K562 (cell line): ENCODE measurements around the gene TP53TG5. TPM values are rescaled to one million over a fixed set of nuclear protein-coding genes. Genes with fewer than 3 reads are reported as not detected.

Source experiments
- NELFE ChIP-seq: IDR thresholded peaks from 2 replicates; pipeline ENCODE4 v1.6.1; 2011; ENCODE audit warnings: mild to moderate bottlenecking; ENCODE audit not compliant: insufficient read depth, insufficient read length
- PML ChIP-seq: IDR thresholded peaks from 2 replicates; pipeline ENCODE4 v1.6.1; 2012; ENCODE audit warnings: low read length, inconsistent platforms
- PYGO2 ChIP-seq: fragments of 450-650 bp; IDR thresholded peaks from 2 replicates; pipeline ENCODE4 v1.6.1; 2016; ENCODE audit warnings: mild to moderate bottlenecking, missing genetic modification characterization, moderate library complexity, missing compliant biosample characterization
- RBM25 ChIP-seq: fragments of 200-400 bp; formaldehyde crosslinking; IDR thresholded peaks from 2 replicates; pipeline ENCODE4 v1.6.1; 2018; ENCODE audit warnings: low read length, low read depth, moderate library complexity; ENCODE audit not compliant: severe bottlenecking
- ZBTB1 ChIP-seq: sonication (generic); formaldehyde crosslinking; IDR thresholded peaks from 2 replicates; pipeline ENCODE4 v1.8.1; 2023; ENCODE audit warnings: missing genetic modification reagents, low read depth, mild to moderate bottlenecking, borderline replicate concordance
- ZNF384 ChIP-seq: IDR thresholded peaks from 2 replicates; pipeline ENCODE4 v1.6.1; 2012; ENCODE audit warnings: low read depth, low read length, improper control_type of control experiment
- polyA plus RNA-seq, 8 experiments: library from polyadenylated mRNA; depleted of rRNA in 4 of 8; stranded (reverse) in 5 of 8; unstranded in 3 of 8; fragments of >200 nt; fragmentation: Nextera tagmentation in 2 of 8; fragmentation: Illumina TruSeq in 1 of 8; extraction: Ambion mirVana in 2 of 8; extraction: Trizol in 1 of 8; gene quantifications; 2 replicates each; pipeline versions ENCODE4 v1.2.1 to v1.2.3, GENCODE V29; 2011 to 2014; ENCODE audit warnings: inconsistent platforms in 1 of 8, missing spikeins in 1 of 8
- total RNA-seq, 7 experiments: library from RNA; depleted of rRNA in 6 of 7; stranded (reverse); fragments of >200 nt in 6 of 7; fragmentation: Illumina TruSeq in 2 of 7; extraction: Trizol in 2 of 7; gene quantifications; 2 replicates each; pipeline versions ENCODE4 v1.2.1 to v1.2.3, GENCODE V29; 2011 to 2021; ENCODE audit warnings: low replicate concordance in 1 of 7
- TF ChIP-seq, protein P1 (sequence below): fragments of 250-450 bp; sonication (Bioruptor Pico); IDR thresholded peaks from 2 replicates; pipeline ENCODE4 v1.8.0; 2022; ENCODE audit warnings: inconsistent platforms
- TF ChIP-seq, protein P2 (sequence below): fragments of 450-650 bp; IDR thresholded peaks from 2 replicates; pipeline ENCODE4 v1.6.1; 2016; ENCODE audit warnings: mild to moderate bottlenecking, moderate library complexity
- TF ChIP-seq, protein P3 (sequence below): IDR thresholded peaks from 2 replicates; pipeline ENCODE4 v1.6.1; 2012; ENCODE audit warnings: low read depth, low read length, improper control_type of control experiment, borderline replicate concordance

Gene TP53TG5
- total and polyA plus RNA-seq, 9 of the 15 experiments (the other 6 are each of a cell fraction or from before 2014, with no cell fraction given) = 0.04 to 0.05 (median 0.04) TPM; not detected in 6

- TF ChIP-seq, protein P1, sequence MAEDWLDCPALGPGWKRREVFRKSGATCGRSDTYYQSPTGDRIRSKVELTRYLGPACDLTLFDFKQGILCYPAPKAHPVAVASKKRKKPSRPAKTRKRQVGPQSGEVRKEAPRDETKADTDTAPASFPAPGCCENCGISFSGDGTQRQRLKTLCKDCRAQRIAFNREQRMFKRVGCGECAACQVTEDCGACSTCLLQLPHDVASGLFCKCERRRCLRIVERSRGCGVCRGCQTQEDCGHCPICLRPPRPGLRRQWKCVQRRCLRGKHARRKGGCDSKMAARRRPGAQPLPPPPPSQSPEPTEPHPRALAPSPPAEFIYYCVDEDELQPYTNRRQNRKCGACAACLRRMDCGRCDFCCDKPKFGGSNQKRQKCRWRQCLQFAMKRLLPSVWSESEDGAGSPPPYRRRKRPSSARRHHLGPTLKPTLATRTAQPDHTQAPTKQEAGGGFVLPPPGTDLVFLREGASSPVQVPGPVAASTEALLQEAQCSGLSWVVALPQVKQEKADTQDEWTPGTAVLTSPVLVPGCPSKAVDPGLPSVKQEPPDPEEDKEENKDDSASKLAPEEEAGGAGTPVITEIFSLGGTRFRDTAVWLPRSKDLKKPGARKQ (CRISPR knock-in tag) = no peak
- TF ChIP-seq ZBTB1 (CRISPR knock-in tag) = peak; percentile 62; the same call in 1 of the 2 replicates
- TF ChIP-seq, protein P2, sequence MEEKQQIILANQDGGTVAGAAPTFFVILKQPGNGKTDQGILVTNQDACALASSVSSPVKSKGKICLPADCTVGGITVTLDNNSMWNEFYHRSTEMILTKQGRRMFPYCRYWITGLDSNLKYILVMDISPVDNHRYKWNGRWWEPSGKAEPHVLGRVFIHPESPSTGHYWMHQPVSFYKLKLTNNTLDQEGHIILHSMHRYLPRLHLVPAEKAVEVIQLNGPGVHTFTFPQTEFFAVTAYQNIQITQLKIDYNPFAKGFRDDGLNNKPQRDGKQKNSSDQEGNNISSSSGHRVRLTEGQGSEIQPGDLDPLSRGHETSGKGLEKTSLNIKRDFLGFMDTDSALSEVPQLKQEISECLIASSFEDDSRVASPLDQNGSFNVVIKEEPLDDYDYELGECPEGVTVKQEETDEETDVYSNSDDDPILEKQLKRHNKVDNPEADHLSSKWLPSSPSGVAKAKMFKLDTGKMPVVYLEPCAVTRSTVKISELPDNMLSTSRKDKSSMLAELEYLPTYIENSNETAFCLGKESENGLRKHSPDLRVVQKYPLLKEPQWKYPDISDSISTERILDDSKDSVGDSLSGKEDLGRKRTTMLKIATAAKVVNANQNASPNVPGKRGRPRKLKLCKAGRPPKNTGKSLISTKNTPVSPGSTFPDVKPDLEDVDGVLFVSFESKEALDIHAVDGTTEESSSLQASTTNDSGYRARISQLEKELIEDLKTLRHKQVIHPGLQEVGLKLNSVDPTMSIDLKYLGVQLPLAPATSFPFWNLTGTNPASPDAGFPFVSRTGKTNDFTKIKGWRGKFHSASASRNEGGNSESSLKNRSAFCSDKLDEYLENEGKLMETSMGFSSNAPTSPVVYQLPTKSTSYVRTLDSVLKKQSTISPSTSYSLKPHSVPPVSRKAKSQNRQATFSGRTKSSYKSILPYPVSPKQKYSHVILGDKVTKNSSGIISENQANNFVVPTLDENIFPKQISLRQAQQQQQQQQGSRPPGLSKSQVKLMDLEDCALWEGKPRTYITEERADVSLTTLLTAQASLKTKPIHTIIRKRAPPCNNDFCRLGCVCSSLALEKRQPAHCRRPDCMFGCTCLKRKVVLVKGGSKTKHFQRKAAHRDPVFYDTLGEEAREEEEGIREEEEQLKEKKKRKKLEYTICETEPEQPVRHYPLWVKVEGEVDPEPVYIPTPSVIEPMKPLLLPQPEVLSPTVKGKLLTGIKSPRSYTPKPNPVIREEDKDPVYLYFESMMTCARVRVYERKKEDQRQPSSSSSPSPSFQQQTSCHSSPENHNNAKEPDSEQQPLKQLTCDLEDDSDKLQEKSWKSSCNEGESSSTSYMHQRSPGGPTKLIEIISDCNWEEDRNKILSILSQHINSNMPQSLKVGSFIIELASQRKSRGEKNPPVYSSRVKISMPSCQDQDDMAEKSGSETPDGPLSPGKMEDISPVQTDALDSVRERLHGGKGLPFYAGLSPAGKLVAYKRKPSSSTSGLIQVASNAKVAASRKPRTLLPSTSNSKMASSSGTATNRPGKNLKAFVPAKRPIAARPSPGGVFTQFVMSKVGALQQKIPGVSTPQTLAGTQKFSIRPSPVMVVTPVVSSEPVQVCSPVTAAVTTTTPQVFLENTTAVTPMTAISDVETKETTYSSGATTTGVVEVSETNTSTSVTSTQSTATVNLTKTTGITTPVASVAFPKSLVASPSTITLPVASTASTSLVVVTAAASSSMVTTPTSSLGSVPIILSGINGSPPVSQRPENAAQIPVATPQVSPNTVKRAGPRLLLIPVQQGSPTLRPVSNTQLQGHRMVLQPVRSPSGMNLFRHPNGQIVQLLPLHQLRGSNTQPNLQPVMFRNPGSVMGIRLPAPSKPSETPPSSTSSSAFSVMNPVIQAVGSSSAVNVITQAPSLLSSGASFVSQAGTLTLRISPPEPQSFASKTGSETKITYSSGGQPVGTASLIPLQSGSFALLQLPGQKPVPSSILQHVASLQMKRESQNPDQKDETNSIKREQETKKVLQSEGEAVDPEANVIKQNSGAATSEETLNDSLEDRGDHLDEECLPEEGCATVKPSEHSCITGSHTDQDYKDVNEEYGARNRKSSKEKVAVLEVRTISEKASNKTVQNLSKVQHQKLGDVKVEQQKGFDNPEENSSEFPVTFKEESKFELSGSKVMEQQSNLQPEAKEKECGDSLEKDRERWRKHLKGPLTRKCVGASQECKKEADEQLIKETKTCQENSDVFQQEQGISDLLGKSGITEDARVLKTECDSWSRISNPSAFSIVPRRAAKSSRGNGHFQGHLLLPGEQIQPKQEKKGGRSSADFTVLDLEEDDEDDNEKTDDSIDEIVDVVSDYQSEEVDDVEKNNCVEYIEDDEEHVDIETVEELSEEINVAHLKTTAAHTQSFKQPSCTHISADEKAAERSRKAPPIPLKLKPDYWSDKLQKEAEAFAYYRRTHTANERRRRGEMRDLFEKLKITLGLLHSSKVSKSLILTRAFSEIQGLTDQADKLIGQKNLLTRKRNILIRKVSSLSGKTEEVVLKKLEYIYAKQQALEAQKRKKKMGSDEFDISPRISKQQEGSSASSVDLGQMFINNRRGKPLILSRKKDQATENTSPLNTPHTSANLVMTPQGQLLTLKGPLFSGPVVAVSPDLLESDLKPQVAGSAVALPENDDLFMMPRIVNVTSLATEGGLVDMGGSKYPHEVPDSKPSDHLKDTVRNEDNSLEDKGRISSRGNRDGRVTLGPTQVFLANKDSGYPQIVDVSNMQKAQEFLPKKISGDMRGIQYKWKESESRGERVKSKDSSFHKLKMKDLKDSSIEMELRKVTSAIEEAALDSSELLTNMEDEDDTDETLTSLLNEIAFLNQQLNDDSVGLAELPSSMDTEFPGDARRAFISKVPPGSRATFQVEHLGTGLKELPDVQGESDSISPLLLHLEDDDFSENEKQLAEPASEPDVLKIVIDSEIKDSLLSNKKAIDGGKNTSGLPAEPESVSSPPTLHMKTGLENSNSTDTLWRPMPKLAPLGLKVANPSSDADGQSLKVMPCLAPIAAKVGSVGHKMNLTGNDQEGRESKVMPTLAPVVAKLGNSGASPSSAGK = no peak
- TF ChIP-seq, protein P3, sequence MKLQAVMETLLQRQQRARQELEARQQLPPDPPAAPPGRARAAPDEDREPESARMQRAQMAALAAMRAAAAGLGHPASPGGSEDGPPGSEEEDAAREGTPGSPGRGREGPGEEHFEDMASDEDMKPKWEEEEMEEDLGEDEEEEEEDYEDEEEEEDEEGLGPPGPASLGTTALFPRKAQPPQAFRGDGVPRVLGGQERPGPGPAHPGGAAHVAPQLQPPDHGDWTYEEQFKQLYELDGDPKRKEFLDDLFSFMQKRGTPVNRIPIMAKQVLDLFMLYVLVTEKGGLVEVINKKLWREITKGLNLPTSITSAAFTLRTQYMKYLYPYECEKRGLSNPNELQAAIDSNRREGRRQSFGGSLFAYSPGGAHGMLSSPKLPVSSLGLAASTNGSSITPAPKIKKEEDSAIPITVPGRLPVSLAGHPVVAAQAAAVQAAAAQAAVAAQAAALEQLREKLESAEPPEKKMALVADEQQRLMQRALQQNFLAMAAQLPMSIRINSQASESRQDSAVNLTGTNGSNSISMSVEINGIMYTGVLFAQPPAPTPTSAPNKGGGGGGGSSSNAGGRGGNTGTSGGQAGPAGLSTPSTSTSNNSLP = no peak
- no peak for TF ChIP-seq PML
- TF ChIP-seq PYGO2 (tag) = no peak
- no peak for TF ChIP-seq RBM25
- 0 out of 2 replicates have a peak, but pooled peaks have one; percentile 15 for TF ChIP-seq ZNF384
- TF ChIP-seq NELFE = no peak
Measured at GRCh38 chr20:45363611-45364492, 14.3 kb downstream of the TP53TG5 start (continued).
